CD14-positive monocyte (primary cell): ENCODE data around the gene HIVEP3. TPM values are rescaled to one million over a fixed set of nuclear protein-coding genes. Genes with fewer than 3 reads are reported as not detected.
A peak's percentile ranks its signal among the peaks of the same experiment; 100 is the strongest.

Experiments used
- DNase-seq, 3 donors: peaks; one replicate each; pipeline ENCODE4 v3.0.0-alpha.2; 2011 to 2022
- H2AFZ ChIP-seq: 2 replicates; pipeline ENCODE4 v1.6.0; 2012; ENCODE audit warnings: mild to moderate bottlenecking, low read depth, low read length, inconsistent platforms; ENCODE audit not compliant: insufficient read depth, poor library complexity, severe bottlenecking
- H3K27ac ChIP-seq, 2 donors: 1 replicate in 1 of 2; 2 replicates in 1 of 2; pipeline ENCODE4 v1.5.1; 2012 to 2013; ENCODE audit warnings: low read length in 2 of 2, control low read depth in 1 of 2, inconsistent platforms in 1 of 2, low read depth in 1 of 2, mild to moderate bottlenecking in 1 of 2
- H3K27me3 ChIP-seq, 2 donors: one replicate each; pipeline versions ENCODE4 v1.6.0 to v1.6.1; 2011 to 2013; ENCODE audit warnings: low read length in 2 of 2; ENCODE audit not compliant: control insufficient read depth in 2 of 2, insufficient read depth in 2 of 2
- H3K36me3 ChIP-seq, 2 donors: replicated peaks in 1 of 2; 1 replicate in 1 of 2; 2 replicates in 1 of 2; pipeline versions ENCODE4 v1.5.1 to v1.6.1; 2012 to 2013; ENCODE audit warnings: low read length in 2 of 2, control low read depth in 1 of 2, inconsistent platforms in 1 of 2, mild to moderate bottlenecking in 1 of 2; ENCODE audit not compliant: insufficient read depth in 2 of 2, control insufficient read depth in 1 of 2
- H3K4me1 ChIP-seq, 2 donors: 1 replicate in 1 of 2; 2 replicates in 1 of 2; pipeline versions ENCODE4 v1.5.1 to v1.6.1; 2012 to 2013; ENCODE audit warnings: low read length in 2 of 2, control low read depth in 1 of 2, inconsistent platforms in 1 of 2, mild to moderate bottlenecking in 1 of 2, moderate library complexity in 1 of 2; ENCODE audit not compliant: insufficient read depth in 2 of 2, control insufficient read depth in 1 of 2
- H3K4me2 ChIP-seq: replicated peaks from 2 replicates; pipeline ENCODE3; 2012; ENCODE audit warnings: low read length, moderate library complexity, mild to moderate bottlenecking; ENCODE audit not compliant: poor library complexity, severe bottlenecking; ENCODE audit errors: extremely low read depth
- H3K4me3 ChIP-seq, 3 experiments: fragments of 200-600 bp in 1 of 3; sonication (generic) in 1 of 3; replicated peaks in 1 of 3; 1 replicate in 2 of 3; 2 replicates in 1 of 3; pipeline ENCODE4 v1.5.1; 2011 to 2013; ENCODE audit warnings: low read length in 3 of 3, mild to moderate bottlenecking in 3 of 3, control low read depth in 2 of 3, low read depth in 2 of 3, inconsistent platforms in 1 of 3, moderate library complexity in 1 of 3
- H3K79me2 ChIP-seq: 2 replicates; pipeline ENCODE4 v1.6.0; 2012; ENCODE audit warnings: mild to moderate bottlenecking, control low read depth, inconsistent platforms, low read length, moderate library complexity; ENCODE audit not compliant: insufficient read depth
- H3K9ac ChIP-seq: 2 replicates; pipeline ENCODE4 v1.6.0; 2017; ENCODE audit warnings: low read length, mild to moderate bottlenecking; ENCODE audit not compliant: insufficient read depth, poor library complexity, severe bottlenecking
- H3K9me3 ChIP-seq, 2 donors: replicated peaks in 1 of 2; 1 replicate in 1 of 2; 2 replicates in 1 of 2; pipeline versions ENCODE4 v1.5.1 to v1.6.1; 2012 to 2013; ENCODE audit warnings: low read length in 2 of 2, control low read depth in 1 of 2; ENCODE audit not compliant: control insufficient read depth in 1 of 2, insufficient read depth in 1 of 2
- H4K20me1 ChIP-seq: 2 replicates; pipeline ENCODE4 v1.6.0; 2012; ENCODE audit warnings: mild to moderate bottlenecking, low read length, control low read depth, moderate library complexity; ENCODE audit not compliant: insufficient read depth
- H3K27ac Mint-ChIP-seq, 7 donors: one replicate each; pipeline ENCODE4 v1.8.0; 2020; ENCODE audit warnings: mild to moderate bottlenecking in 7 of 7, mixed read lengths in 7 of 7, moderate library complexity in 6 of 7, inconsistent platforms in 2 of 7
- H3K27me3 Mint-ChIP-seq, 3 donors: one replicate each; pipeline ENCODE4 v1.8.0; 2021 to 2022; ENCODE audit warnings: low read depth in 3 of 3, mild to moderate bottlenecking in 3 of 3, mixed read lengths in 3 of 3, moderate library complexity in 3 of 3, inconsistent platforms in 1 of 3
- H3K36me3 Mint-ChIP-seq, 2 donors: one replicate each; pipeline ENCODE4 v1.8.0; 2020; ENCODE audit warnings: mixed read lengths in 2 of 2, inconsistent platforms in 1 of 2, mild to moderate bottlenecking in 1 of 2
- H3K4me1 Mint-ChIP-seq: one replicate; pipeline ENCODE4 v1.8.0; 2020; ENCODE audit warnings: mild to moderate bottlenecking, mixed read lengths
- H3K4me3 Mint-ChIP-seq, 2 donors: one replicate each; pipeline ENCODE4 v1.8.0; 2020; ENCODE audit warnings: mild to moderate bottlenecking in 2 of 2, mixed read lengths in 2 of 2, moderate library complexity in 1 of 2
- H3K9me3 Mint-ChIP-seq, 7 donors: one replicate each; pipeline ENCODE4 v1.8.0; 2020 to 2022; ENCODE audit warnings: mixed read lengths in 7 of 7, mild to moderate bottlenecking in 6 of 7, moderate library complexity in 6 of 7, inconsistent platforms in 2 of 7
- WGBS: methylation state at CpG from one replicate; pipeline ENCODE4 v1.1.5; 2013; ENCODE audit warnings: missing lambda C conversion rate; ENCODE audit not compliant: insufficient coverage; 5-methylcytosine and 5-hydroxymethylcytosine counted together
- intact Hi-C, 2 donors: fragments of 100-400 bp; cut with micrococcal nuclease; formaldehyde crosslinking; loops; one replicate each; pipeline versions ENCODE4 v1.15.0 to v1.15.1; 2023
- polyA plus RNA-seq, 3 donors: library from polyadenylated mRNA; depleted of rRNA in 1 of 3; unstranded in 2 of 3; stranded (reverse) in 1 of 3; fragments of 300-500 nt in 2 of 3; fragments of >200 nt in 1 of 3; fragmentation: Illumina TruSeq in 2 of 3; gene quantifications; 1 replicate in 2 of 3; 2 replicates in 1 of 3; pipeline ENCODE4 v1.2.3, GENCODE V29; 2012 to 2021
- TF ChIP-seq, protein P1 (sequence below): fragments of 200-600 bp; IDR thresholded peaks from one replicate; pipeline ENCODE4 v1.8.0; 2022; ENCODE audit warnings: antibody characterized with exemption, mild to moderate bottlenecking

HIVEP3 gene
- polyA plus RNA-seq, 3 donors = 1.2 to 3.7 (median 1.8) TPM

DNA sequence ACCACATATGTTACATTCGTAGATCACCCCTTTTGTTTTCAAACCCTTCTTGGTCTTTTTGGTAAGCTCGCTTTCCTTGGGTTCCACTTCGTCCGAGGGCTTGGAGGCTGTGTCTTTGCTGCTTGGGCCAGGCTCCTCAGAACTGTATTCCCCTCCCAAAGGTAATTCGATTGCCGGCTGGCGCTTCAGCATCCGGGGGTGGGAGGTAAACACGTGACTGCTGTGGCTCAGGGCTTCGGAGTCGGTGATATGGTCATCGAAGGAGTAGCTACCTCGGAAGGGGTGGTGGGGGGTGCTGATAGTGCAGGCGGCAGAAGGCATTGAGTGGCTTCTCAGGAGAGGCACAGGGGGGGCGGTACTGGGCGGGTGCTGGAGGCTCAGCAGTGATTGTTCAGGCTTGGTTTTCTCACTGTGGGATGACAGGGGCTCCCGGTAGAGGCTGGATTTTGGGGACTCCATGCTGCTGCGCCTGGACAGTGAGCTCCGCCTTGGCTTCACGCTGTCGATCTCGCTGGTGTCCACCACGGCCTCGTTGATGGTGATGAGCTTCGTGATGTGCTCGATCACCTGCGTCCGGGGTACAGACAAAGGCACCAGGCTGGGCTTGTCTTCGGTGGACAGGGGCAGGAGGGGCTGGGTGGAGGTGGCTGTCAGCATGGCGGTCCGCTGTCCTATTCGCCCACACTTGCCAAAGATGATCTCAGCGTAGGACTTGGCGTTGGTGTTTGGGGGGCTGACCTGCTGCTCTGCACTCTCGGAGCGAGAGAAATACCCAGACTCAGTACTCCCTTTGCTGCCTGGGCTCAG is 335.7 kb downstream of the HIVEP3 start:
- Histone ChIP-seq H3K4me3 (no peak overlapping the region), H3K79me2 (no peaks in the 10 kb centered on the region), H3K9ac (no peak overlapping the region), H3K4me2 (no peak overlapping the region), H2AFZ (no peak overlapping the region), H3K27ac (no peak overlapping the region), H3K9me3 (no peaks in the 10 kb centered on the region), H3K27me3 (no peaks in the 10 kb centered on the region), H3K4me1 (peaks cover 4 to 11% of the 10 kb centered on the region in 2 donors), H4K20me1 (peaks cover 46% of the 10 kb centered on the region), H3K36me3 (peaks cover 14 to 51% of the 10 kb centered on the region in 2 donors)
- TF ChIP-seq, protein P1, sequence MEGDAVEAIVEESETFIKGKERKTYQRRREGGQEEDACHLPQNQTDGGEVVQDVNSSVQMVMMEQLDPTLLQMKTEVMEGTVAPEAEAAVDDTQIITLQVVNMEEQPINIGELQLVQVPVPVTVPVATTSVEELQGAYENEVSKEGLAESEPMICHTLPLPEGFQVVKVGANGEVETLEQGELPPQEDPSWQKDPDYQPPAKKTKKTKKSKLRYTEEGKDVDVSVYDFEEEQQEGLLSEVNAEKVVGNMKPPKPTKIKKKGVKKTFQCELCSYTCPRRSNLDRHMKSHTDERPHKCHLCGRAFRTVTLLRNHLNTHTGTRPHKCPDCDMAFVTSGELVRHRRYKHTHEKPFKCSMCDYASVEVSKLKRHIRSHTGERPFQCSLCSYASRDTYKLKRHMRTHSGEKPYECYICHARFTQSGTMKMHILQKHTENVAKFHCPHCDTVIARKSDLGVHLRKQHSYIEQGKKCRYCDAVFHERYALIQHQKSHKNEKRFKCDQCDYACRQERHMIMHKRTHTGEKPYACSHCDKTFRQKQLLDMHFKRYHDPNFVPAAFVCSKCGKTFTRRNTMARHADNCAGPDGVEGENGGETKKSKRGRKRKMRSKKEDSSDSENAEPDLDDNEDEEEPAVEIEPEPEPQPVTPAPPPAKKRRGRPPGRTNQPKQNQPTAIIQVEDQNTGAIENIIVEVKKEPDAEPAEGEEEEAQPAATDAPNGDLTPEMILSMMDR = no peak
- H3K4me1 Mint-ChIP-seq = peaks cover 20% of the 10 kb centered on the region
- H3K27me3 Mint-ChIP-seq = peaks cover 0 to 5% (median 0%) of the 10 kb centered on the region in 3 donors
- H3K9me3 Mint-ChIP-seq = peaks cover 0 to 5% (median 0%) of the 10 kb centered on the region in 7 donors
- WGBS = 95% methylated on average over 31 of the region's 36 CpGs
- peaks cover 47 to 62% of the 10 kb centered on the region in 2 donors for H3K36me3 Mint-ChIP-seq
- intact Hi-C loops = no loop called here
- no peak overlapping the region for H3K4me3 Mint-ChIP-seq
- peak overlapping the region in 1 of 7 donors; percentile 36 for H3K27ac Mint-ChIP-seq
- no peak for DNase-seq

- peaks cover 0 to 5% (median 0%) of the 10 kb centered on the region in 3 donors for H3K27me3 Mint-ChIP-seq
- H3K4me3 Mint-ChIP-seq = no peak overlapping the region
- Histone ChIP-seq H4K20me1 (peaks cover 41% of the 10 kb centered on the region), H2AFZ (no peak overlapping the region), H3K79me2 (no peaks in the 10 kb centered on the region), H3K4me1 (peaks cover 4 to 11% of the 10 kb centered on the region in 2 donors), H3K27ac (no peak overlapping the region), H3K4me2 (no peak overlapping the region), H3K4me3 (no peak overlapping the region), H3K9ac (no peak overlapping the region), H3K36me3 (peaks cover 14 to 47% of the 10 kb centered on the region in 2 donors), H3K9me3 (no peaks in the 10 kb centered on the region), H3K27me3 (no peaks in the 10 kb centered on the region)
- TF ChIP-seq, protein P1 = no peak
- peaks cover 20% of the 10 kb centered on the region for H3K4me1 Mint-ChIP-seq
- H3K36me3 Mint-ChIP-seq = peaks cover 46 to 59% of the 10 kb centered on the region in 2 donors
- H3K27ac Mint-ChIP-seq = no peak overlapping the region
- DNase-seq = no peak
- WGBS = no CpG with 5 or more reads among the region's 9 CpGs
- intact Hi-C loops = no loop called here
- peaks cover 0 to 5% (median 0%) of the 10 kb centered on the region in 7 donors for H3K9me3 Mint-ChIP-seq
Observed at GRCh38 chr1:41582351-41582750, 336.4 kb downstream of the HIVEP3 start.
